Panc1 (cell line): ENCODE results near the gene CCL22.

ENCODE experiments used
- POLR2AphosphoS5 ChIP-seq: IDR thresholded peaks from 2 replicates; pipeline ENCODE4 v1.6.1; 2012; ENCODE audit warnings: mild to moderate bottlenecking, low read depth, low read length, moderate library complexity
- TF ChIP-seq, protein P1 (sequence below): fragments of 450-650 bp; IDR thresholded peaks from 2 replicates; pipeline ENCODE4 v1.5.1; 2017; ENCODE audit warnings: mild to moderate bottlenecking

DNA sequence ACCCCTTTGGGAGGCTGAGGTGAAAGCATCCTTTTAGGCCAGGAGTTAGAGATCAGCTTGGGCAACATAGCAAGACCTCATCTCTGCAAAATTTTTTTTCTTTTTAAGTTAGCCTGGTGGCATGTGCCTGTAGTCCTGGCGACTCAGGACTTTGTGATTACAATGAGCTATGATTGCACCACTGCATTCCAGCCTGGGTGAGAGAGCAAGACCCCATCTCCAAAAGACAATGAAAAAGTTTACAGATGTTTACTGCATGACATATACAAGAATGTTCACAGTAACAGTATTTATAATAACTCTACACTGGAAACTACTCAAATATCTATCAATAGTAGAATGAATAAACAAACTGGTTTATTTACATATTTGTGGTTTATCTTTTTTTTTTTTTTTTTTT, 33.1 kb upstream of the CCL22 start:
- TF ChIP-seq POLR2AphosphoS5 = no peak
- TF ChIP-seq, protein P1, sequence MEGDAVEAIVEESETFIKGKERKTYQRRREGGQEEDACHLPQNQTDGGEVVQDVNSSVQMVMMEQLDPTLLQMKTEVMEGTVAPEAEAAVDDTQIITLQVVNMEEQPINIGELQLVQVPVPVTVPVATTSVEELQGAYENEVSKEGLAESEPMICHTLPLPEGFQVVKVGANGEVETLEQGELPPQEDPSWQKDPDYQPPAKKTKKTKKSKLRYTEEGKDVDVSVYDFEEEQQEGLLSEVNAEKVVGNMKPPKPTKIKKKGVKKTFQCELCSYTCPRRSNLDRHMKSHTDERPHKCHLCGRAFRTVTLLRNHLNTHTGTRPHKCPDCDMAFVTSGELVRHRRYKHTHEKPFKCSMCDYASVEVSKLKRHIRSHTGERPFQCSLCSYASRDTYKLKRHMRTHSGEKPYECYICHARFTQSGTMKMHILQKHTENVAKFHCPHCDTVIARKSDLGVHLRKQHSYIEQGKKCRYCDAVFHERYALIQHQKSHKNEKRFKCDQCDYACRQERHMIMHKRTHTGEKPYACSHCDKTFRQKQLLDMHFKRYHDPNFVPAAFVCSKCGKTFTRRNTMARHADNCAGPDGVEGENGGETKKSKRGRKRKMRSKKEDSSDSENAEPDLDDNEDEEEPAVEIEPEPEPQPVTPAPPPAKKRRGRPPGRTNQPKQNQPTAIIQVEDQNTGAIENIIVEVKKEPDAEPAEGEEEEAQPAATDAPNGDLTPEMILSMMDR = no peak
